Ammon's horn (tissue), 1 donor: ENCODE measurements around the gene CREBL2.
"Not testable (repeated sequence)": the region's sequence is repeated elsewhere in the genome, so short reads cannot be mapped to it uniquely, and the experiment has no call there.

Experiments used
- DNase-seq: peaks from one replicate; pipeline ENCODE4 v3.0.0-alpha.2; 2016; ENCODE audit warnings: low spot score

The CREBL2 gene

DNA sequence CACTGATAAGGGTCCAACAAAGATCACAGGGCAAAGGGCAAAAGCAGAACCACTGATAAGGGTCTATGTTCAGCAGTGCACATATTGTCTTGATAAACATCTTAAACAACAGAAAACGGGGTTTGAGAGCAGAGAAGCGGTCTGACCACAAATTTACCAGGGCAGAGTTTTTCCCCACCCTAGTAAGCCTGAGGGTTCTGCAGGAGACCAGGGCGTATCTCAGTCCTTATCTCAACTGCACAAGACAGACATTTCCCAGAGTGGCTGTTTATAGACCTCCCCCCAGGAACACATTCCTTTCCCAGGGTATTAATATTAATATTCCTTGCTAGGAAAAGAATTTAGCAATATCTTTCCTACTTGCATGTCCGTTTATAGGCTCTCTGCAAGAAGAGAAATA lies 28.3 kb downstream of the CREBL2 start:
- not testable (repeated sequence) for DNase-seq

- no peak for DNase-seq
These were observed 30.0 kb downstream of the CREBL2 start for GRCh38 chr12:12641650-12642049.

- peak; percentile 69 for DNase-seq
These were observed 31.2 kb downstream of the CREBL2 start for GRCh38 chr12:12642916-12643315.

- no peak for DNase-seq
These were observed 33.8 kb downstream of the CREBL2 start for GRCh38 chr12:12645485-12645884.

DNA sequence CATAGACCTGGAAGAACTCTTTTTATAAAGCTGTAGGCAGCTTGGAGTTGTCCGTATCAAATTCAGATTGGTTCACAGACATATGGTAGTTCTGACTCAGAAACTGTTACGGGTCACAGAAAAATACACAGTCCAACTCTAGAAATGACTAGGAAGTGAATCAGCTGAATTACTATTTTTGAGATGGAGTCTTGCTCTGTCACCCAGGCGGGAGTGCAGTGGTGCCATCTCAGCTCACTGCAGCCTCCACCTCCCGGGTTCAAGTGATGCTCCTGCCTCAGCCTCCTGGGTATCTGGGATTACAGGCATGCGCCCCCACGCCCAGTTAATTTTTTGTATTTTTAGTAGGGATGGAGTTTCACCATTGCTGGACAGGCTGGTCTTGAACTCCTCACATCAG lies 34.3 kb downstream of the CREBL2 start:
- DNase-seq = not testable (repeated sequence)

- no peak for DNase-seq
These were observed 34.9 kb downstream of the CREBL2 start for GRCh38 chr12:12646483-12647072.

GRCh38 chr12:12648284-12648683 lies 36.6 kb downstream of the CREBL2 start:
- no peak for DNase-seq

DNA sequence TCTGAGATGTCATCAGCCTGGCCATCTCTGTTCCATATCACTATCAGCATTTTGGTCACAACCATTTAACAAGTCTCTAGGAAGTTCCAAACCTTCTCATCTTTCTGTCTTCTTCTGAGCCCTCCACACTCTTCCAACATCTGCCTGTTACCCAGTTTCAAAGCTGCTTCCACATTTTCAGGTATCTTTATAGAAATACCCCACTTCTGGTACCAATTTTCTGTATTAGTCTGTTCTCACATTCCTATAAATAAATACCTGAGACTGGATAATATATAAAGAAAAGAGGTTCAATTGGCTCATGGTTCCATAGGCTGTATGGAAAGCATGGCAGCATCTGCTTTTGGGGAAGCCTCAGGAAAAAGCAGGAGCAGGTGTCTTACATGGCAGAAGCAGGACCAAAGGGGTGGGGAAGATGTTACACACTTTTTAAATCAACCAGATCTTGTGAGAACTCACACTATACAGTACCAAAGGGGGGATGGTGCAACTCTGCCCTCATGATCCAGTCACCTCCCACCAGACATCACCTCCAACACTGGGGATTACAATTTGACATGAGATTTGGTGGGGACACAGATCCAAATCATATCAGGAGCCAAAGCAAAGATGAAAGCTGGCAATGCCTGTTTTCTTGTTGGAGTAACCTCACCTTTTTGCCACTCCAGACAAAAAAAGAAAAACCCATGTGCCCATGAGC lies 37.4 kb downstream of the CREBL2 start:
- no peak for DNase-seq

- DNase-seq = no peak
These were observed 40.1 kb downstream of the CREBL2 start for GRCh38 chr12:12651752-12652151.

DNA sequence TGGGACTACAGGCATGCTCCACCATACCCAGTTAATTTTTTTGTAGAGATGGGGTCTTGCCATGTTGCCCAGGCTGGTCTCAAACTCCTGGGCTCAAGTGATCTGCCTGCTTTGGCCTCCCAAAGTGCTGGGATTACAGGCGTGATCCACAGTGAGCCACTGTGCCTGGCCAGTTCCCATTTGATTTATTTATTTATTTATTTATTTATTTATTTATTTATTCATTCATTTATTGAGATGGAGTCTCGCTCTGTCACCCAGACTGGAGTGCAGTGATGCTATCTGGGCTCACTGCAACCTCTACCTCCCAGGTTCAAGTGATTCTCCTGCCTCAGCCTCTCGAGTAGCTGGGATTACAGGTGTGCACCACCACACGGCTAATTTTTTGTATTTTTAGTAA lies 41.0 kb downstream of the CREBL2 start:
- DNase-seq = not testable (repeated sequence)

GRCh38 chr12:12653922-12654321 lies 42.2 kb downstream of the CREBL2 start:
- no peak for DNase-seq

GRCh38 chr12:12654691-12655460 lies 43.2 kb downstream of the CREBL2 start:
- DNase-seq = no peak

DNA sequence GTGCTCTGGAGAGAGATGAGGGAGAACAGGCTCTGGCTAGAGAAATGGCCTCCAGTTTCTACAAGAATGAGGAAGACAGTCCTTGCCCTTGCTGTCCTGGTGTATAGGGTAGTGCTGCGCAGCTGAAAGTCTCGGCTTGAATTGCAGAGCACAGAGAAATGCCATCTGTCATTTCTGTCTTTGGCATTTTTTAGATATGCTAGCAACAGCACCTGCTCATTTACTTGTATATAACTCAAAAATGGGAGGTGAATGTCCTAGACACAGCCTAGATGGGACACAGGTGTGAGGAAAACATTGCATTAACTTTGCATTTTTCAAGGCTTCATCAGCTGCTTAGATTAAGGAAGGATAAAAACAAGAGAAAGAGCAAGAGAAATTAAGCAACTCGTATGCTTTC lies 48.5 kb downstream of the CREBL2 start:
- no peak for DNase-seq

GRCh38 chr12:12661086-12661856 lies 49.6 kb downstream of the CREBL2 start:
- DNase-seq = no peak

GRCh38 chr12:12663644-12664294 lies 52.1 kb downstream of the CREBL2 start:
- DNase-seq = no peak

- no peak for DNase-seq
These were observed 53.5 kb downstream of the CREBL2 start for GRCh38 chr12:12665194-12665593.

GRCh38 chr12:12668005-12668404 lies 56.3 kb downstream of the CREBL2 start:
- DNase-seq = no peak

DNA sequence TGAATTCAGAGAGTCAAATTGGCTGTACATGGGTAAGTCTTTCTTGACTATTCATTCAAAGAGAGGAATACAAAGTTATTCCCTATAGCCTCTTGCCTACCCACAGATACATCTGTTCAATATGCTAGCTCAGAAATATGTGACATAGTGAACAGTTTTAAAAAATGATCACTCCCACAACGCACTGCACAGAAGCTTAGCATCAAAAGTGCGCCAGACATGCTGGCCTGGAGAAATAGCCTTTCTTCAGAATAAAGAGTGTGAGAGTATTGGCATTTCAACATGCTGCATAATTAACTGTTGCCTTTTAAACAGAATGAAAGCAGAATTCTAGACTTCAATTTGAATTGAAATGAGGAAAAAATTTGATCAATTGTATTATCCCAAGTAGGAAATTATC lies 57.3 kb downstream of the CREBL2 start:
- no peak for DNase-seq

GRCh38 chr12:12671850-12672660 lies 60.4 kb downstream of the CREBL2 start:
- DNase-seq = no peak

DNA sequence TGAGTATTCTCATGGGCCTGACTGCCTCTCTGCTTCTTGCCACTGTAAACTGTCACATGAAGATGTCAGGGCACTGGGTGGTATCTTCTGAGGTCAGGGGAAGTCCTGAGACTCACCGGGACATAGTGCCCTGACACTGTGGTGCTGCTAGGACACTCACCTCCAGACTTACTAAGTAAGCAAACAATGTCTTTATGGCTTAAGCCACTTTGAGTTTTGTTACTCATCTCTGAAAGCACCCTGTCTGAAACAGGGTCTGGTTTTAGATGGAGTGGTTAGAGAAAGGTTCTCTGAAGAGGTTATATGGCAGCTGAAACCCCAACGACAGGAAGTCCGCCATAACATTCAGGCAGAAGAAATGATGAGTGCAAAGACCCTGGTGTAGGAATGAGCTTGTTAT lies 61.6 kb downstream of the CREBL2 start:
- no peak for DNase-seq

- no peak for DNase-seq
These were observed 64.9 kb downstream of the CREBL2 start for GRCh38 chr12:12676605-12677004.
